Measurements from ENCODE around the gene PMM1.
"Not testable (repeated sequence)": the region's sequence is repeated elsewhere in the genome, so short reads cannot be mapped to it uniquely, and the experiment has no call there.

Gene PMM1

DNA sequence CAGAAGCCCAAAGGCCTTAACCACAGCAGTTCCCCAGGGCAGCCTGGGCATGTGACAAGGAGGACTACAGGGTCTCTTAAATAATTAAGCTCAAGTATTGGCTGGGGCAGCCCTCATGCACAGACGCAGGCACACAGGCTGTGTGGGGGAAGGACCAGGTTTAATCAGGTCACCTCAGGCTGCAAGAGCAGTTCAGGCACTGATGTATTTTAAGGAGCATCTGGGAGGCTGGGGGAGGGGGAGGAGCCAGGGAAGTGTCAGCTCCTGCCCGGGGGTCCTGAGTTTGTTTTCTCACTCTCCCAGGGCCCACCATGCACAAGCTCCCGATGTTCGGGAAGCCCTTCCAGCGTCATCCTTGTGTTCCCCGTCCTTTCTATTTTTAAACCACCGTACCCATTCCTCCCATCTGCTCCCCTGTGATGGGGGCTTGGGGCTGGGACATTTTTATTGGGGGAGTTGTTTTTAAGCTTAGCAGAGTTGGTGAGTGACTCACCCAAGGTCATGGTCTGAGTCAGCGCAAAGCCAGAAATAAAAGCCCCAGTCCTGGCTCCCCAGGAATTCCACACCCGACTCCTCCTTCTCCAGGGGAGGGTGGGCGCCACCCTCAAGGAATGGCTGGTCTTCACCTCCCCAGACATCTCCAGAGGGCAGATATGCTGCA is 26.5 kb downstream of the PMM1 start:
- DNase-seq (ENCODE audit: low read depth), result no peak

DNA sequence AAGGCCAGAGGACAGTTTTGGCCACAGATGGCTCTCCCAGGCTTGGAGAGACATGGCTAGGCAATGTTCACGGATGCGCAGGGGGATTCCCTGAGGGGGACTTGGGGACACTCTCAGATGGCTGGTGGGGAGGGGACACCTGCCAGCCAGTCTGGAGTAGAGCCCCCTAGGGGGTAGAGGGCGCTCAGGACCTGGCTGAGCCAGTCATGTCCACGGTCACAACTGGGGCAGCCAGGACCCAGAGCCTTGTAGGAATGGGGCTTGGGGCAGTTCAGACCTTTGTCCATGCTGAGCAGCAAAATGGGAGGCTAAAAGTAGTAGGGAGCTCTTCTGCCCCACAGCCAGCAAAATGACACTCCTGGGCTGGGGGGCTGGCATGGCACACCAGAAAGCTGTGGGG is 27.2 kb downstream of the PMM1 start:
- DNase-seq (ENCODE audit: low read depth), result no peak

DNA sequence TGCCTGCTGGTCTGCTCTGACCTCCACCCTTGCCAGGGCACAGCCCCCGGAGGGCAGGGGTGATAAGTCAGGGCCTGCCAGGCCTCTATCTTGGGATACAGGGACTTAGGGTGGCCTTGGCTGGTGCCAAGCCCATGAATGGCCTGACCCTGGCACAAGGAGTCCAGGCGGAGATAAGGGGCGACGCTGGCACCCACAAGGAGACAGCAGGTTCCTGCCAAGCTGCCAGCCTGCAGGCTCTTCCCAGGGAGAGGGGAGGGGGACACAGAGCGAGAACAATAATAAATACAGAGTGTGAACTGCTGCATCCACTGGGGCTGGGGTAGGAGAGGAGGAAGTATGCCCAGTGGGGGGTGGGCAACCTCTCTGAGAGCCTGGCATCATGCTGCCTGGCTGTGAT is 27.9 kb downstream of the PMM1 start:
- DNase-seq (ENCODE audit: low read depth), result no peak

DNA sequence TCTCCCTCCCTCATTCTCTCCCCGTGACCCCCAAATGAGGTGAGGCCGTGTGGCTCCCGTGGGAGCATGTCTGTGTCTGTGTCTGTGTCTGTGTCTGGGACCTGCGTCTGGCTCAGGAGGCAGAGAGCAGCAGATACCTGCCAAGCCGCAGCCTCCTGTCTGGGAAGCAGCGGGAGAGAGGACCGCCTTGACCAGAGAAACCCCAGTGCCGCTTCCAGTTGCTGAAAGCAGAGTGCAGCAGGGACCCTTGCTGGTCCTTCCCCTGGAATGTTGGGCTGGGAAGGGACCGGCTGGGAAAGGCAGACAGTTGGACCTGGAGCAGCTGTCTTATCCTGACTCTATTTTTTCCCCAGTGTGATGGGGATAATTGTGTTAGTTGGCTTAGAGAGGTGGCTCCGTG is 28.3 kb downstream of the PMM1 start:
- no peak for DNase-seq (ENCODE audit: low read depth)

DNA sequence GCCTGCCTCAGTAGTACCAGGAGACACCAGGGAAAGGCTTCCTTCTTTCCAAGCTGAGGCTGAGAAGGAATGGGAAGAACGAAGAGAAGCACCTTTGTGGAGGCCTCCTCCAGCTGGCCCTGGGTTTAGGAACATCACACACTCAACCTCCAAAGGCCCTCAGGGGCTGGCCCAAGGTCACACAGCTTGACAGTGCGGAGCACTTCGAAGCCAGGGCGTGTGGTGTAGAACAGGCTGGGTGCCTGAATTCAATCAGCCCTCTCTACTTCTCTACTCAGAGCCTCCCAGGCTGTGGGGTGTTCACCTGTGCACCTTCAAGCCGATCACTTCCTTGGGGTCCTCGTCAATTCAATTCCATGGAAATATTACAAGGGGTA is 29.6 kb downstream of the PMM1 start:
- no peak for DNase-seq (ENCODE audit: low read depth)

DNA sequence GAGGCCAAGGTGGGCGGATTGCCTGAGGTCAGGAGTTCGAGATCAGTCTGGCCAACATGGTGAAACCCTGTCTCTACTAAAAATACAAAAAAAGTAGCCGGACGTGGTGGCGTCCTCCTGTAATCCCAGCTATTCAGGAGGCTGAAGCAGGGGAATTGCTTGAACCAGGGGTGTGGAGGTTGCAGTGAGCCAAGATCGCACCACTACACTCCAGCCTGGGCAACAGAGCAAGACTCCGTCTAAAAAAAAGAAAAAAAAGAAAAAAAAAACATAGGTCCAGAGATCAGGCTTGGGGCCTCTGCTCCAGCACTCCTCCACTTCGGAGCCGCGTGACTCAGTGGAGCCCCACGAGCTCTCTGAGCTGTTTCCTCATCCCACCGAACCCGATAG is 31.4 kb downstream of the PMM1 start:
- DNase-seq (ENCODE audit: low read depth), result not testable (repeated sequence)

DNA sequence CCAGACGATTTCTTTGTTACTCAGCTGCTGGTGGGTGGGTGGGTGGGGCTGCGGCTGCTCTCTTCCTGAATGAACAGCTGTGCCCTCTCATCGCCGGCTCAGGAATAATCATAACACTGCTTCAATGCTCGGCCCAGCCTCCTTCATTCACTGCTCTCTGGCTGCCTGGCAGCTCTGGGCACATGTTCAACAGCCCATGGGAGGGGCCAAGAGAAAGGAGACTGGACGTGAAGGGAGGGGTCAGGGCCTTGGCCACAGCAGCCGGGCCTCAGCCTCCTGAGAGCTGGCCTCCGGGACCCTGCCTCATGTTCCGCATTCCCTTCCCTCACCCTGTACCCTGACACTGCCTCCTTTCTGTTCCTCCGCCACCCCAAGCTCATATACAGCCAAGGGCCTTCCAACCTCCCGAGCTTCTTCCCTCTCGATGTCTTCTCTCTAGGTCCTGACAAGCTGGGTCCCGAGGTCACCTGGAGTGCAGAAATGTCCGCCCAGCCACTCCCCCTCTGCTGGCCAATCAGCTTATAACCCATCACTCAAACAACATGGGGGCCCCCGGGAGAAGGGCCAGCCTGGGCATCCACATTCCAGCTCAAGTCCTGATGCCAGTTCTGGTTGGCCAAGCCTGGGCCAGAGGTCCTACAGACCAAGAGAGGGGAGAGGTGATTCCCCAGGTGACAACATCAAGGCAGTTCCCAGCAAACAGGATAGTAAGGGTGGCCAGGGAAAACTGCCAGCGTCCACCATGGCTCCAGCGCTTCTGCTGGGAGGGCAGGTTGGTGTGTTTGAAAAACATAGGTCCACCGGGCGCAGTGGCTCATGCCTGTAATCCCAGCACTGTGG is 32.0 kb downstream of the PMM1 start:
- DNase-seq (ENCODE audit: low read depth), result peak; percentile 52

DNA sequence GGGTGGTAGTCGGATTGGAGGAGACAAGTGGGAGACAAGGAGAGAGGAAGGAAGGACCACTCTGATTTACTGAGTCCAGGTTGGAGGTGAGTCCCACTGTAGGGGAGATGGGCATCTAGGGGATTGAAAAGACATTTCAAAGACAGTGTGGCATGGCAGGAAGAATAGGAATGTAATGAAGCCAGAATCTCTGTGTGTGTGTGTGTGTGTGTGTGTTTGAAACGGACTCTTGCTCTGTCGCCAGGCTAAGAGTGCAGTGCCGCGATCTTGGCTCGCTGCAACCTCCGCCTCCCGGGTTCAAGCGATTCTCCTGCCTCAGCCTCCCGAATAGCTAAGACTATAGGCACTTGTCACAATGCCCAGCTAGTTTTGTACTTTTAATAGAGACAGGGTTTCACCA is 33.1 kb downstream of the PMM1 start:
- DNase-seq (ENCODE audit: low read depth), result no peak

DNA sequence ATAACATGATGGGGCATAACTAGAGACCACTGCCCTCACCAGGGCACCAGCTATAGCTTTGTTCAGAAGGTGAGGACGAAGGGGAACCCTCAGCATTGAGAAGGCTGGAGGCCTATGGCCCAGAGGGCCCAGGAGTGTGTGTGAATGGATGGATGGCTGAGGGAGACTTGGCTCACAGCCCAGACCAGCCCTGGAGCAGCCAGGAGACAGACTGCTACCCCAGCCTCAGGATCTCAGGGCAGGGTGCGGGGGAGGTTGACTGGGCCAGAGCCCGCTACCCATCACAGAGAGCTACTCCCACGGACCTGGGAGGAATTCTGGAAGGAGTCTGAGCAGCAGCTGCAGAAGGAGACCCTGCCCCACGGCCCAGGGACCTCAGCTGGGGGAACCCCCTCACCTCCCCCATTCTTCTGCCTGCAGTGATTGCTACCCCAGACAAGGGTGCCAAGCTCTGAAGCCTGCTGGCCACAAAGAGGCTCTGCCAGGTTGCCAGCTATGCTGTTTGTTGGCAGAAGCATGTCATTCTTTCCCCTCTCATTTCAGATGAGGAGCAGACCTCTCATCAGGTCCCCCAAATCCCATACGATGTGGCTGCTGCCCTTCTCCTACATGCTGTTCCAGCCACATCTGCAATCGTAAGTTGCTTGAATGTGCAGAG is 34.2 kb downstream of the PMM1 start:
- no peak for DNase-seq (ENCODE audit: low read depth)

DNA sequence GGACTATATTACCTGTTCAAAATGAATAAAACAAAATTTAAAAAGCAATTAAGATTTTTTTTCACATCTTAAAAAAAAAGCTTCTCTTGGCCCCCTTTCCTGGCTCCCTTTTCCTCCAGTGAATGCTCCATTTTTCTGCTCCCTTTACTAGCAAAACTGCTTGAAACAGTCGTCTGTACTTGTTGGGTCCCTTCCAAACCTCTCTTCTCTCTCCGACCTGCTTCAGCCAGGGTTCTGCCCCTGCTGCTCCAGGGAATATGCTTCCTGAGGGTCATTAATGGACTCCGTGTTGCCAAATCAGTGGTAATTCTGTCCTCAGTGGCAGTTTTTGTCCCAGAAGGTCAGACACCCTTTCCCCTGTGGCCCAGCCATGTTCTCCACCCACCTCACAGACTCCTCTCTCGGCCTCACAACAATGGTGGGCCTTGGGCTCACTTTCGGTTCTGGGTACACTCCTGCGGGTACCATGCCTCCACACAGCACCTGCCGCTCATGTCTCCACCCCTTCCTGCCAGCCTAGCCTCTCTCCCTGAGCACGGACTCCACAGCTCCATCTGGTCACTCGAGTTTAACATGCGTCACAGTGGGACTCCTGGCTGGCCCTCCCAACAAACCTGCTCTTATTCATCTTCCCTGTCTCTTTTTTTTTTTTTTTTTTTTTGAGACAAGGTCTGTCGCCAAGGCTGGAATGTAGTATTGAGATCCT is 37.6 kb downstream of the PMM1 start:
- no peak for DNase-seq (ENCODE audit: low read depth)

DNA sequence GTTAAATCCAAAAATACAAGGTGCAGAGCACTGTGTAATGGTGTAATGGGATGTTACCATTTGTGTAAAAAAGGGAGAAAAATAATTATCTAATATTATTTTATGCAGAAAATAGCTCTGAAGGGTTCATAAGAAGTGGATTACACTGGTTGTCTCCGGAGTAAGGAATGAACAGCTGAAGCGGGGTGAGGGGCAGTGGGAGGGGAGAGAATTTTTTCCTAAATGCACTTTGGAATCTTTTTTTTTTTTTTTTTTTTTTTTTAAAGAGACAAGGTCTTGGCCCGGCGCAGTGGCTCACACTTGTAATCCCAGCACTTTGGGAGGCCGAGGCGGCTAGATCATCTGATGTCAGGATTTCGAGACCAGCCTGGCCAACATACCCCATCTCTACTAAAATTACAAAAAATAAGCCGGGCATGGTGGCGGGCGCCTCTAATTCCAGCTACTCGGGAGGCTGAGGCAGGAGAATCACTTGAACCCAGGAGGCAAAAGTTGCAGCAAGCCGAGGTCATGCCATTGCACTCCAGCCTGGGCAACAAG is 38.6 kb downstream of the PMM1 start:
- no peak for DNase-seq (ENCODE audit: low read depth)

DNA sequence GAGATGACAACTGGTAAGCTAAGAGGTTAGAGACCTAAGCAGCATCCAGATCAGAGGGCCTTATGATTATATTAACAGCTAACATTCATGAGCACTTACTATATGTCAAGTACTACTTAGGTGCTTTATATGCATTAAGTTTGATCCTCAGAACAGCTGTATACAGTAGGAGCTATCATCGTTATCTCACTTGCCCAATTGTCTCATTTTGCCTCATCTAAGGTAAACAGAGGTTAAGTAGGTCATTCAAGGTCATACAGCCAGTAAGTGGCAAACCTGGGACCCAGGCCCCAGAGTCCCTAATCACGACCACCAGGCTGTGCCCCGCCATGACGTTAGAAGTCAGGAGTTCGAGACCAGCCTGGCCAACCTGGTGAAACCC is 40.8 kb downstream of the PMM1 start:
- DNase-seq (ENCODE audit: low read depth), result no peak

DNA sequence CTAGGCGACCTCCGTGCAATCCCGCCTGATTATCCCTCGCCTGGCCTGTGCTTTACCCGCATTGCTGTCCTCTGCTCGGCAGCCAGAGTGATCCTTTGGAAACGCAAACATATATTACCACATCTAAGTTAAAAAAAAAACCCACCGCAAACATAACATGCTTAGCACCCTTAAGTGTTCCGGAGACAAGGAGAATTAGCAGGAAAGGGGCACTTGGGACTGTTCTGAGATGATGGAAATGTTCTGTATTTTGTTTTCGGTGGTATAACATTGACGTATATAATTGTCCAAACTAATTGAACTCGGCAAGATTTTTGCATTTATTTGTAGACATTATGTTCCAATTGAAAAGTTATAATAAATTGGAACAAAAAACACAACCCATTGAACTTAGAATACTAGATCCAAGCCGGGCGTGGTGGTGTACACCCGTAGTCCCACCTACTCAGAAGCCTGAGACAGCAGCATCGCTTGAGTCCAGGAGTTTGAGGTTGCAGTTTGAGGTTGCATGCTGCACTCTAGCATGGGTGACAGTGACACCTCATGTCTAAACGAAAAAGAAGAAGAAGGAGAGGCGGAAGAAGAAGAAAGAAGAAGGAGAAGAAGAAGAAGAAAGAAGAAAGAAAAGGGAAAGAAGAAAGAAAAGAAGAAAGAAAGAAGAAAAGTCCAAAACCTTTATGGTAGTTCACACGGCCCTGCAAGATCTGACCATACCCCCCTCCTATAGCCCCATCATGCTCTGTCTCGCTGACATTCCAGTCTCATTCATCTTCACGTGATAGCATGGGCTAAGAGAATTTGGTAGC is 44.8 kb downstream of the PMM1 start:
- DNase-seq (ENCODE audit: low read depth), result no peak

DNA sequence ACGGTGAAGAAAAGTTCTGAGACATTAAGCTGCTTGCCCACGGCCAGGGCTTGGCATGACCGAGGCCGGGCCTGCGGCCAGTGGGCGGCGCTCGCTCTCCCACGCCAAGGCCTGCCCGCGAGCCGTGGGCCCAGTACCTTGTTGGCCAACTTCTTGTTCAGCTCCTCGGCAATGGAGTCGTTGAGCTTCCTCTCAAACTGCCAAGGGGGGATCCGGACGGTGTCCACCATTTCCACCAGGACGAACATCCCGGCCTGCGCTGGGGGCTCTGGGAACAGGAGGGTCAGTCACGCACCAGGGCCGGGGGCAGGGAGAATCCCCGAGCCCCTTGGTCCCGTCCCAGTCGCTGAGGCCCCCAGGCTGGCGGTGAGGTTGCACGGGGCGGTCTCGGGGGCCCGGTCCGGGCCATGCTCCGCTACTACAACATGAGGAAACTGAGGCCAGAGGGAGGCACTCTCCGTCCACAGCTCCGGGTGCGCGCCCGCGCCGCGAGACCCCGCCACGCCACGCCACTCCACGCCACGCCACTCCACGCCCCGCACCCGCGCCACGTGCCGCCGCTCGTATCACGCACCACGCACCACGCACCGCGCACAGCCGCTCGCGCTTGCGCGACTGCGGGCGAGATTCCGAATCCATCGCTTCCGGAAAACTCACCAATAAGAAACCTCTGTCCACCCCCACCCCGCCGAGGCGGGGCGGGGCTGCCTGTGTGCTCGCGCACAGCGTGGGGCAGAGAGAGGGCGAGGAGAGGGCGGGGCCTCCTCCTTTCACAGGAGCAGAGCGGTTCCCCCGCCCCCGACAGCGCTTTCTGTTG is 45.6 kb downstream of the PMM1 start, which contains the start of gene POLR3H:
Gene POLR3H (minus strand): TSS at position 617 of the 817 bp plus-strand sequence. CDS start 369 bp downstream, at position 248.
- peak; percentile 97 for DNase-seq (ENCODE audit: low read depth)

DNA sequence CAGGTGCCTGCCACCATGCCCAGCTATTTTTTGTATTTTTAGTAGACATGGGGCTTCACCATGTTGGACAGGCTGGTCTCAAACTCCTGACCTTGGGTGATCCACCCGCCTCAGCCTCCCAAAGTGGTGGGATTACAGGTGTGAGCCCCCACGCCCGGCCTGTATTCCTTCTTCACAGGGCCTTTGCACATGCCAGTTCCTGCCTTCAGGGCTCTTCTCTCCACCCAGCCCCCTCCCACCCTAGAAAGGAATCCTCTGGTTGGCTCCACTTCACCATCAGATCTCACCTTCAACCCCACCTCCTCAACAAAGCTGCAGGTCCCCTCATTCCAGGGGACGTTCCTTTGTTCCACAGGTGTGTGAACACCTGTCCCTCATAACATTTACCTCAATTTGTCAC is 47.4 kb downstream of the PMM1 start:
- no peak for DNase-seq (ENCODE audit: low read depth)

DNA sequence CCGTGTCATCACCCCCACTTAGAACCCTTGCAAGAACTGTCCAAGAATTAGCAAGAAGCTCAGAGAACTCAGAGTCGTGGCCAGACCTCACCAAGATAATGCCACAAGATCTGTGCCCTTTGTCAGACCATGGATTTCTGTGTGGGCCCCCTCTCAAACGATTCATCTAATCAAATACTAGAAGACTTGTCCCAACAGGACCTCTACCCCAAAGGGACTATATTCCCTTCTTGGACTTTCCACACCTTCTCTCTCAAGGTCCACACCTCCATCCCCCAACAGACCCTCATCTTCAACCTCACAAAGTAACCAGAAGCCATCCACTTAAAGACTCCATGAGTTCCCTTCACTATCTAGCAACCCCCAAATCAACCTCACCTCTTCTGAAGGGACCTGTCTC is 48.2 kb downstream of the PMM1 start:
- DNase-seq (ENCODE audit: low read depth), result no peak

DNA sequence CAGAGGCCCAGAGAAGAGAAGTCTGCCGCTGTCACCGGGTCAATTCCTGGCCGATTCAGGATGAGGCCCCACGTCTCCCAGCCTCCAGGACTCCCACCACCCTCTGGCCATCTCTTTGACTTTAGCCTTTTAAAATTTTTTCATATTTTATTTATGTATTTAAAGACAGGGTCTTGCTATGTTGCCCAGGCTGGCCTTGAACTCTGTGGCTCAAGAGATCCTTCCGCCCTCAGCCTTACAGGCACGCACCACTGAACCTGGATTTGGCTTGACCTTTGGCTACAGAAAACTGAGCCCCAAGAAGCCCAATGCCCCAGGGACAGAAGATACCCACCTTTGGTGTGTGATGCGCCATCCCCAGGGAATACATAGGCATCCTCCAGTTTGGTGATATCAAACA is 49.3 kb downstream of the PMM1 start:
- DNase-seq (ENCODE audit: low read depth), result no peak

DNA sequence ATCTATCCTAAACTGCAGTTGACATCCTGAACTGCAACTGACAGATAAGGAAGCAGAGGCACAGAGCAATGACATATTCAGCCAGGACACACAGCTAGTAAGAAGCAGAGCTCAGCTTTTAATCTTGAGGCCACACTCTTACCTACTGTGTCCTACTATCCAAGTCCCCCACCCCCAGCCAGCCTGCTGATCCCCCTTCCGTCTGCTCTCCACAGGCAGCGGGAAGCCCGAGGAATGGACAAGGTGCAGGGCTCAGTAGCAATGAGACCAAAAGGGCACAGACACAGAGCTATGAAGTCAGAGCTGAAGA is 49.7 kb downstream of the PMM1 start:
- no peak for DNase-seq (ENCODE audit: low read depth)

DNA sequence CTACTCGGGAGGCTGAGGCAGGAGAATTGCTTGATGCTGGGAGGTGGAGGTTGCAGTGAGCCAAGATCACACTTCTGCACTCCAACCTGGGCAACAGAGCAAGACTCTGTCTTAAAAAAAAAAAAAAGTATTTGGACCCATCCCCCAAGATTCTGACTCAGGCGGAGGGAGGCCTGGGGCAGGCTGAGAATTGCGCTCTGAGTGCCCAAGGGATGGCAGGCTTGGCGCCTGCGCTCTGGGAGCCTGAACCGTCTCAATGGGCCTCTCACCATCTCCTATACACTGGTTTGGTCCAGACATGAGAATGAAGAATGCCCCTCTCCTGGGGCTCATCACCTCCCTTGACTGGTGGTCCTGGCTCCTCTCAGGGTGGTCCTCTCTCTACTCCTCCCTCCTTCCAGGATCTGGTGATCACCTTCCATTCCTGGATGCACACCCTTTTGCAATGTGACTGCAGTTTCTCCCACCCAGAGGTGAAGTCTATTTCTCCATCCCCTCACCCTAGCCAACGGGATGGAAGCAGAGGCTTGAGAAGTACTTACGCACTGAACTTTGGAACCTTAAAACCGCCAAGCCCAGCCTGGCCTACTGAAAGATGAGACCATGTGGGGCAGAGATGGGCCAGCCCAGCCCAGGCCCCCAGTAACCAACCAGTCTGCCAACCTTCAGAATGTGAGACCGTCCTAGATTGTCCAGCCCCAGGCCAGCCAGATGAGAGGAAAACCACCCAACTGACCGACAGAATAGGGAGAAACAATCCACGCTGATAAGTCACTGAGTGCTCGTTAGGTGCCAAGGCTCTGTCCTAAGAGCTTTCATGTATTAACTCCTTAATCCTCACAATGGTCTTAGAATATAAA is 50.3 kb downstream of the PMM1 start:
- DNase-seq (ENCODE audit: low read depth), result peak; percentile 35

DNA sequence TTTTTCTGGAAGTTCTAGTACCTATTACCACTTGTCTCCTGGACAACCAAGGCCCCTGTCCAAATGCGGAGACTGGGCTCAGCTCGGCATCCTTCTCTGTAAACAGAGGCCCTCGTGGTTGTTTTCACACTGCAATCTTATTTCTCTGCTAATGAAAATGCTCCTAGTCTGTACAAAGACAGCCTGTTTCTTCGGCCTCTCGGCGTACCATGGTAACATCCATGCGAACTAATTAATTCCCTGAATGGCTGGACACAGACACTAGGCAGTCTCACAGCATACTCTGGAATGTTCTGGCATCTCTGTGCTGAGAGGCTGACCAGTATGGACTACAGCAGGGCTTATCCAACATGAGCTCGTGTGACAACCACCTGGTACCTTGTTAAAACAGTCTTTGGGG is 51.1 kb downstream of the PMM1 start:
- no peak for DNase-seq (ENCODE audit: low read depth)
